IMR-90 (cell line): ENCODE data around the gene TLCD4. TPM values are rescaled to one million over a fixed set of nuclear protein-coding genes. Genes with fewer than 3 reads are reported as not detected.

Experiments
- ATAC-seq: fragments of 200-7000 bp; cut with Tn5 transposase; 2 replicates; pipeline ENCODE4 v1.9.1; 2020; ENCODE audit warnings: low read depth, mild to moderate bottlenecking, moderate library complexity
- BruUV-seq: library from RNA; stranded (reverse); fragments of 400-500 nt; replicated peaks from 2 replicates; lab custom pipeline; 2021; lab: Mats Ljungman, UMichigan
- CTCF ChIA-PET: fragments of 300-600 bp; formaldehyde crosslinking; extraction: SDS; loops from one replicate; lab custom pipeline; 2021; ENCODE audit warnings: antibody characterized with exemption; lab: Yijun Ruan, JAX
- POLR2A ChIA-PET: fragments of 300-600 bp; sonication (Branson Sonifier 250); formaldehyde crosslinking; loops from one replicate; lab custom pipeline; 2022; ENCODE audit warnings: antibody characterized with exemption; ENCODE audit not compliant: unreplicated experiment; lab: Charles Lee
- DNase-seq: peaks from one replicate; pipeline ENCODE4 v3.0.0; 2013
- H2AFZ ChIP-seq: replicated peaks from 2 replicates; pipeline ENCODE3; 2013; ENCODE audit warnings: low read length, mild to moderate bottlenecking; ENCODE audit not compliant: poor library complexity
- H2AK5ac ChIP-seq: 2 replicates; pipeline ENCODE4 v1.6.1; 2013; ENCODE audit warnings: low read depth, low read length, inconsistent platforms
- H2AK9ac ChIP-seq: replicated peaks from 2 replicates; pipeline ENCODE3; 2013; ENCODE audit warnings: mild to moderate bottlenecking, low read depth, low read length, moderate library complexity; ENCODE audit not compliant: poor library complexity
- H2BK120ac ChIP-seq: 2 replicates; pipeline ENCODE4 v1.6.1; 2013; ENCODE audit warnings: low read depth, low read length, inconsistent platforms
- H2BK15ac ChIP-seq: 3 replicates; pipeline ENCODE4 v1.6.1; 2013; ENCODE audit warnings: low read depth, low read length, inconsistent platforms
- H2BK20ac ChIP-seq: 2 replicates; pipeline ENCODE4 v1.6.1; 2013; ENCODE audit warnings: low read depth, mild to moderate bottlenecking, inconsistent platforms, low read length, moderate library complexity
- H2BK5ac ChIP-seq: 2 replicates; pipeline ENCODE4 v1.6.1; 2013; ENCODE audit warnings: mild to moderate bottlenecking, low read depth, low read length, inconsistent platforms; ENCODE audit not compliant: poor library complexity, severe bottlenecking
- H3K14ac ChIP-seq: replicated peaks from 2 replicates; pipeline ENCODE4 v1.6.1; 2013; ENCODE audit warnings: low read depth, low read length, inconsistent platforms
- H3K18ac ChIP-seq: 2 replicates; pipeline ENCODE4 v1.6.1; 2013; ENCODE audit warnings: low read depth, low read length, control low read depth
- H3K23ac ChIP-seq: 2 replicates; pipeline ENCODE4 v1.6.1; 2013; ENCODE audit warnings: low read depth, low read length, inconsistent platforms
- H3K27ac ChIP-seq: 2 replicates; pipeline ENCODE4 v1.5.1; 2013; ENCODE audit warnings: mild to moderate bottlenecking, control low read depth, low read length; ENCODE audit not compliant: insufficient read depth
- H3K27me3 ChIP-seq: 2 replicates; pipeline ENCODE4 v1.6.1; 2013; ENCODE audit warnings: low read length; ENCODE audit not compliant: control insufficient read depth, insufficient read depth
- H3K36me3 ChIP-seq: 2 replicates; pipeline ENCODE4 v1.6.1; 2013; ENCODE audit warnings: low read length, mixed read lengths; ENCODE audit not compliant: control insufficient read depth, insufficient read depth
- H3K4ac ChIP-seq: 2 replicates; pipeline ENCODE4 v1.6.1; 2013; ENCODE audit warnings: low read depth, low read length, inconsistent platforms
- H3K4me1 ChIP-seq: 2 replicates; pipeline ENCODE4 v1.6.1; 2013; ENCODE audit warnings: low read length, mixed read lengths; ENCODE audit not compliant: control insufficient read depth, insufficient read depth
- H3K4me2 ChIP-seq: 2 replicates; pipeline ENCODE4 v1.6.1; 2013; ENCODE audit warnings: low read depth, mild to moderate bottlenecking, control low read depth, low read length, moderate library complexity
- H3K4me3 ChIP-seq: 2 replicates; pipeline ENCODE4 v1.5.1; 2013; ENCODE audit warnings: low read depth, mild to moderate bottlenecking, control low read depth, low read length, moderate library complexity; ENCODE audit not compliant: insufficient read depth
- H3K56ac ChIP-seq: 2 replicates; pipeline ENCODE4 v1.6.1; 2013; ENCODE audit warnings: low read length, inconsistent platforms; ENCODE audit not compliant: insufficient read depth; ENCODE audit errors: extremely low read depth
- H3K79me1 ChIP-seq, 2 experiments: 2 replicates each; pipeline ENCODE4 v1.6.1; 2013; ENCODE audit warnings: low read length in 2 of 2, inconsistent platforms in 1 of 2, low read depth in 1 of 2
- H3K9ac ChIP-seq: 2 replicates; pipeline ENCODE4 v1.6.1; 2013; ENCODE audit warnings: low read depth, low read length, control low read depth
- H3K9me1 ChIP-seq: 2 replicates; pipeline ENCODE4 v1.6.1; 2013; ENCODE audit warnings: low read length, inconsistent platforms; ENCODE audit not compliant: insufficient read depth
- H3K9me3 ChIP-seq: 2 replicates; pipeline ENCODE4 v1.6.1; 2013; ENCODE audit warnings: low read length; ENCODE audit not compliant: control insufficient read depth, insufficient read depth
- H4K20me1 ChIP-seq: 2 replicates; pipeline ENCODE4 v1.6.1; 2013; ENCODE audit warnings: low read length, inconsistent platforms; ENCODE audit not compliant: insufficient read depth
- H4K5ac ChIP-seq: 2 replicates; pipeline ENCODE4 v1.6.1; 2013; ENCODE audit warnings: mild to moderate bottlenecking, low read depth, low read length, control low read depth
- H4K8ac ChIP-seq, 2 experiments: 2 replicates each; pipeline ENCODE4 v1.6.1; 2013; ENCODE audit warnings: low read depth in 2 of 2, low read length in 2 of 2, control low read depth in 1 of 2, inconsistent platforms in 1 of 2
- H4K91ac ChIP-seq: 2 replicates; pipeline ENCODE4 v1.6.1; 2013; ENCODE audit warnings: low read depth, low read length, inconsistent platforms; ENCODE audit not compliant: insufficient read depth
- BHLHE40 ChIP-seq: fragments of 150-350 bp; IDR thresholded peaks from 2 replicates; pipeline ENCODE4 v1.6.1; 2016; ENCODE audit warnings: mild to moderate bottlenecking, low read depth, low read length
- CEBPB ChIP-seq: IDR thresholded peaks from 2 replicates; pipeline ENCODE4 v1.6.1; 2012; ENCODE audit warnings: low read depth, low read length, improper control_type of control experiment
- CHD1 ChIP-seq: IDR thresholded peaks from 2 replicates; pipeline ENCODE4 v1.6.1; 2012; ENCODE audit warnings: low read depth, low read length, improper control_type of control experiment
- FOS ChIP-seq: fragments of 150-350 bp; IDR thresholded peaks from 2 replicates; pipeline ENCODE4 v1.6.1; 2016; ENCODE audit warnings: low read depth, low read length
- MAFK ChIP-seq: IDR thresholded peaks from 2 replicates; pipeline ENCODE4 v1.6.1; 2012; ENCODE audit warnings: low read depth, low read length, improper control_type of control experiment
- MAZ ChIP-seq: IDR thresholded peaks from 2 replicates; pipeline ENCODE4 v1.6.1; 2012; ENCODE audit warnings: low read depth, mild to moderate bottlenecking, low read length, improper control_type of control experiment, moderate library complexity, borderline replicate concordance
- MXI1 ChIP-seq: IDR thresholded peaks from 2 replicates; pipeline ENCODE4 v1.6.1; 2012; ENCODE audit warnings: low read depth, mild to moderate bottlenecking, low read length, moderate library complexity, borderline replicate concordance
- NFE2L2 ChIP-seq: fragments of 150-350 bp; IDR thresholded peaks from 2 replicates; pipeline ENCODE4 v1.6.1; 2016; ENCODE audit warnings: low read depth, mild to moderate bottlenecking, low read length
- POLR2A ChIP-seq: IDR thresholded peaks from 2 replicates; pipeline ENCODE4 v1.6.1; 2012; ENCODE audit warnings: mild to moderate bottlenecking, low read depth, low read length
- RAD21 ChIP-seq: IDR thresholded peaks from 2 replicates; pipeline ENCODE4 v1.6.1; 2012; ENCODE audit warnings: low read length, improper control_type of control experiment
- RCOR1 ChIP-seq: IDR thresholded peaks from 2 replicates; pipeline ENCODE4 v1.6.1; 2012; ENCODE audit warnings: mild to moderate bottlenecking, low read length, improper control_type of control experiment; ENCODE audit not compliant: insufficient replicate concordance
- RFX5 ChIP-seq: IDR thresholded peaks from 2 replicates; pipeline ENCODE4 v1.8.0; 2012; ENCODE audit warnings: low read depth, mild to moderate bottlenecking, low read length, moderate library complexity
- SMC3 ChIP-seq: fragments of 150-350 bp; IDR thresholded peaks from 2 replicates; pipeline ENCODE4 v1.6.1; 2016; ENCODE audit warnings: low read depth, mild to moderate bottlenecking, antibody characterized with exemption, low read length, moderate library complexity
- dilution Hi-C: fragments of 300-500 bp; cut with HindIII; formaldehyde crosslinking; loops from one replicate; pipeline ENCODE4 v1.14.3; 2018; ENCODE audit warnings: low sequenced_read_pairs; ENCODE audit not compliant: unreplicated experiment
- in situ Hi-C: fragments of 300-500 bp; cut with MboI; formaldehyde crosslinking; loops from 3 replicates; pipeline ENCODE4 v1.14.3; 2019; ENCODE audit warnings: low sequenced_read_pairs, inconsistent platforms, mixed read lengths
- intact Hi-C: fragments of 100-400 bp; cut with micrococcal nuclease; formaldehyde crosslinking; loops from 2 replicates; pipeline ENCODE4 v1.10.0; 2022
- polyA plus RNA-seq, 3 experiments: library from polyadenylated mRNA; depleted of rRNA; stranded (reverse); fragments of >200 nt; gene quantifications; 2 replicates each; pipeline ENCODE4 v1.2.3, GENCODE V29; 2012; ENCODE audit warnings: low replicate concordance in 1 of 3
- total RNA-seq: library from RNA; depleted of rRNA; stranded (reverse); fragments of >200 nt; gene quantifications from 2 replicates; pipeline ENCODE4 v1.2.3, GENCODE V29; 2012
- TF ChIP-seq, protein P1 (sequence below): conservative IDR thresholded peaks from 2 replicates; pipeline ENCODE4 v1.5.1; 2012; ENCODE audit warnings: mild to moderate bottlenecking, low read depth, low read length, improper control_type of control experiment
- TF ChIP-seq, protein P2 (sequence below): fragments of 150-350 bp; IDR thresholded peaks from 2 replicates; pipeline ENCODE4 v1.6.1; 2016; ENCODE audit warnings: low read depth, mild to moderate bottlenecking, low read length, moderate library complexity, borderline replicate concordance
- TF ChIP-seq, protein P3 (sequence below): fragments of 150-350 bp; IDR thresholded peaks from 2 replicates; pipeline ENCODE4 v1.6.1; 2017; ENCODE audit warnings: mild to moderate bottlenecking, antibody characterized with exemption, low read length, low read depth

TLCD4 gene
- total and polyA plus RNA-seq, 2 of the 4 experiments (the other 2 are of a cell fraction): 0.22 to 0.36 TPM

DNA sequence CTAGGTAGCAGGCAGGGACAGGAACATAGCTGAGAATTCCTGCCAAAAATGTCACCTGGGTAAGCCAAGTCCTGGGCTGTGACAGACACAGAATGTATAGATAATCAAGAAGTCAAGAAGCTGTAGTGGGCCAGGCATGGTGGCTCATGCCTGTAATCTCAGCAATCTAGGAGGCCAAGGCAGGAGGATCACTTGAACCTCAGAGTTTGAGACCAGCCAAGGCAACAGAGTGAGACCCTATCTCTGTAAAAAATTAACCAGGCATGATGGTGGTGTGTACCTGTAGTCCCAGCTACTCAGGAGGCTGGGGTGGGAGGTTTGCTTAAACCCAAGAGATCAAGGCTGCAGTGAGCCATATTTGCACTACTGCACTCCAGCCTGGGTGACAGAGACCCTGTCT is 41.1 kb upstream of the TLCD4 start:
- ChIA-PET POLR2A (no interaction called here), CTCF (interaction anchor here (1.5 kb wide), 1 partner anchor 15 kb away, joined by 4 read pairs; no protein-coding TSS in a partner anchor)
- H2BK120ac ChIP-seq: no peak overlapping the region

More for the DNA sequence above, 41.1 kb upstream of the TLCD4 start:
- no peak overlapping the region for H2AK5ac ChIP-seq
- in situ Hi-C loops (no loop called here), dilution Hi-C loops (no loop called here), intact Hi-C loops (no loop called here)
- H4K8ac ChIP-seq: no peak overlapping the region
- no peak overlapping the region for H4K91ac ChIP-seq
- no peak overlapping the region for H2AFZ ChIP-seq
- TF ChIP-seq RAD21 (no peak), NFE2L2 (no peak), SMC3 (no peak), CEBPB (no peak), RCOR1 (no peak), MAZ (no peak), MAFK (no peak), FOS (no peak), POLR2A (no peak), BHLHE40 (no peak), CHD1 (no peak), RFX5 (no peak), MXI1 (no peak)
- TF ChIP-seq, protein P1, sequence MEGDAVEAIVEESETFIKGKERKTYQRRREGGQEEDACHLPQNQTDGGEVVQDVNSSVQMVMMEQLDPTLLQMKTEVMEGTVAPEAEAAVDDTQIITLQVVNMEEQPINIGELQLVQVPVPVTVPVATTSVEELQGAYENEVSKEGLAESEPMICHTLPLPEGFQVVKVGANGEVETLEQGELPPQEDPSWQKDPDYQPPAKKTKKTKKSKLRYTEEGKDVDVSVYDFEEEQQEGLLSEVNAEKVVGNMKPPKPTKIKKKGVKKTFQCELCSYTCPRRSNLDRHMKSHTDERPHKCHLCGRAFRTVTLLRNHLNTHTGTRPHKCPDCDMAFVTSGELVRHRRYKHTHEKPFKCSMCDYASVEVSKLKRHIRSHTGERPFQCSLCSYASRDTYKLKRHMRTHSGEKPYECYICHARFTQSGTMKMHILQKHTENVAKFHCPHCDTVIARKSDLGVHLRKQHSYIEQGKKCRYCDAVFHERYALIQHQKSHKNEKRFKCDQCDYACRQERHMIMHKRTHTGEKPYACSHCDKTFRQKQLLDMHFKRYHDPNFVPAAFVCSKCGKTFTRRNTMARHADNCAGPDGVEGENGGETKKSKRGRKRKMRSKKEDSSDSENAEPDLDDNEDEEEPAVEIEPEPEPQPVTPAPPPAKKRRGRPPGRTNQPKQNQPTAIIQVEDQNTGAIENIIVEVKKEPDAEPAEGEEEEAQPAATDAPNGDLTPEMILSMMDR: no peak
- TF ChIP-seq, protein P2, sequence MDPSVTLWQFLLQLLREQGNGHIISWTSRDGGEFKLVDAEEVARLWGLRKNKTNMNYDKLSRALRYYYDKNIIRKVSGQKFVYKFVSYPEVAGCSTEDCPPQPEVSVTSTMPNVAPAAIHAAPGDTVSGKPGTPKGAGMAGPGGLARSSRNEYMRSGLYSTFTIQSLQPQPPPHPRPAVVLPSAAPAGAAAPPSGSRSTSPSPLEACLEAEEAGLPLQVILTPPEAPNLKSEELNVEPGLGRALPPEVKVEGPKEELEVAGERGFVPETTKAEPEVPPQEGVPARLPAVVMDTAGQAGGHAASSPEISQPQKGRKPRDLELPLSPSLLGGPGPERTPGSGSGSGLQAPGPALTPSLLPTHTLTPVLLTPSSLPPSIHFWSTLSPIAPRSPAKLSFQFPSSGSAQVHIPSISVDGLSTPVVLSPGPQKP: no peak
- TF ChIP-seq, protein P3, sequence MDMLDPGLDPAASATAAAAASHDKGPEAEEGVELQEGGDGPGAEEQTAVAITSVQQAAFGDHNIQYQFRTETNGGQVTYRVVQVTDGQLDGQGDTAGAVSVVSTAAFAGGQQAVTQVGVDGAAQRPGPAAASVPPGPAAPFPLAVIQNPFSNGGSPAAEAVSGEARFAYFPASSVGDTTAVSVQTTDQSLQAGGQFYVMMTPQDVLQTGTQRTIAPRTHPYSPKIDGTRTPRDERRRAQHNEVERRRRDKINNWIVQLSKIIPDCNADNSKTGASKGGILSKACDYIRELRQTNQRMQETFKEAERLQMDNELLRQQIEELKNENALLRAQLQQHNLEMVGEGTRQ: no peak
- no peak overlapping the region for H3K56ac ChIP-seq
- H3K18ac ChIP-seq: no peak overlapping the region
- H3K4me1 ChIP-seq: peaks cover 2% of the 10 kb centered on the region; the same call in 1 of the 2 replicates
- no peak overlapping the region for H3K27ac ChIP-seq
- no peak overlapping the region for H2AK9ac ChIP-seq
- no peak overlapping the region for H3K9ac ChIP-seq
- no peak overlapping the region for H2BK5ac ChIP-seq
- no peak overlapping the region for H3K14ac ChIP-seq
- no peak overlapping the region for H2BK15ac ChIP-seq
- no peaks in the 10 kb centered on the region for H4K20me1 ChIP-seq
- no peak overlapping the region for H3K4ac ChIP-seq
- H3K36me3 ChIP-seq: no peaks in the 10 kb centered on the region
- no peak overlapping the region for H3K4me3 ChIP-seq
- peaks cover 11% of the 10 kb centered on the region for H3K27me3 ChIP-seq
- H3K4me2 ChIP-seq: no peak overlapping the region
- no peak overlapping the region for H3K23ac ChIP-seq
- no TSS peak for BruUV-seq
- H4K5ac ChIP-seq: no peak overlapping the region
- H2BK20ac ChIP-seq: no peak overlapping the region
- DNase-seq (no peak), ATAC-seq (no peak)
- no peaks in the 10 kb centered on the region for H3K9me3 ChIP-seq
- peaks cover 10 to 12% of the 10 kb centered on the region in 2 experiments for H3K79me1 ChIP-seq
- peaks cover 2% of the 10 kb centered on the region for H3K9me1 ChIP-seq
